Measurements from ENCODE around the gene HLA-DMB. TPM values are rescaled to one million over a fixed set of nuclear protein-coding genes. Genes with fewer than 3 reads are reported as not detected.

The HLA-DMB gene
- total RNA-seq, 1 donor: 0.09 TPM

GRCh38 chr6:32905078-32905477 lies 35.8 kb downstream of the HLA-DMB start:
- no peak overlapping the region for H3K4me3 ChIP-seq (ENCODE audit: low read depth, low read length)
- DNase-seq (ENCODE audit: low read depth): no peak
- TF ChIP-seq CTCF (IDR thresholded peaks at IDR 0.05; ENCODE audit: insufficient read depth, low read length): no peak

DNA sequence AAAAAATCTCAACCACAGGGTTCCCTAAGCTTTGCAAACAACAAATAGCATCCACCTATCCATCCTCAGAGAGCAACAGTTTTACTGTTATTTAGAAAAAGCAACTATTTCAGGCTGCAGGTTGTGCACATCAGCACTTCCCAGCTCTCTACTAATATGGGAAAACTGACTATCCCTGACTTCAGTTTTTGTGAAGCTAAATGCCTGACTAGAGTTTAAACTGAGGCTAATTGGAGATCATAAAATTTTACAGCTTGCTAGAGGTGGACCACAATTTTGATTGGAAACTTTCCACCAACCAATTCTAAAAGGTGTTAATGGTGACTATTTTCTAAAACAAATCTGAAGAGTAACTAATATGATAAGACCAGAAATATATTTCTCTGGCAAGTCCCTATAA lies 36.9 kb downstream of the HLA-DMB start:
- no peak for TF ChIP-seq CTCF (IDR thresholded peaks at IDR 0.05; ENCODE audit: insufficient read depth, low read length)
- no peak for DNase-seq (ENCODE audit: low read depth)
- H3K4me3 ChIP-seq (ENCODE audit: low read depth, low read length): no peak overlapping the region

GRCh38 chr6:32895006-32895345 lies 45.9 kb downstream of the HLA-DMB start:
- peak overlapping the region; percentile 73 for H3K4me3 ChIP-seq (ENCODE audit: low read depth, low read length)
- TF ChIP-seq CTCF (IDR thresholded peaks at IDR 0.05; ENCODE audit: insufficient read depth, low read length): no peak
- no peak for DNase-seq (ENCODE audit: low read depth)

- peak overlapping the region; percentile 73 for H3K4me3 ChIP-seq (ENCODE audit: low read depth, low read length)
- TF ChIP-seq CTCF (IDR thresholded peaks at IDR 0.05; ENCODE audit: insufficient read depth, low read length): no peak
- DNase-seq (ENCODE audit: low read depth): peak; percentile 91
These were observed 46.5 kb downstream of the HLA-DMB start for GRCh38 chr6:32894085-32895005.

GRCh38 chr6:32890831-32891230 lies 50.0 kb downstream of the HLA-DMB start:
- no peak for TF ChIP-seq CTCF (IDR thresholded peaks at IDR 0.05; ENCODE audit: insufficient read depth, low read length)
- DNase-seq (ENCODE audit: low read depth): no peak
- H3K4me3 ChIP-seq (ENCODE audit: low read depth, low read length): no peak overlapping the region

DNA sequence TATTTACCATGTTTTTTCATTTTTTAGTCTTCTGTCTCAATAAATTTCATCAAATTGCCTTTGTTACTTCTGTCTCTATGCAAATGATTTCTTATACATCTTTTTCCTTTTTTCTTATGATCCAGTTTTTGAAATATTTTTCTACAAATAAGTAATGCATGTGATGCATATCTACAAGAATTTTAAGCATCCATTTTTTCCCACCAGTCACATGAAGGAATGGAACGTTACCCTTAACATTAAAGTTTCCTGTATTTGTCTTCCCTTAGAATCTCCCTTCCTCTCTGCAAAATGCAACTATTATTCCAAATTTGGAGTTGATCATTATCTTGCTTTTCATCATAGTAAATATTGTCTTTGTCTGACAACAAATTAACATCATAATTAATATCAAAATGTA lies 51.3 kb downstream of the HLA-DMB start:
- TF ChIP-seq CTCF (IDR thresholded peaks at IDR 0.05; ENCODE audit: insufficient read depth, low read length): no peak
- DNase-seq (ENCODE audit: low read depth): no peak
- no peak overlapping the region for H3K4me3 ChIP-seq (ENCODE audit: low read depth, low read length)

All from fibroblast of the aortic adventitia (primary cell).